Measurements from ENCODE around the gene GRM3. TPM values are rescaled to one million over a fixed set of nuclear protein-coding genes. Genes with fewer than 3 reads are reported as not detected.

GRM3 gene
- total and polyA plus RNA-seq, 2 of the 8 experiments (the other 6 are each of a cell fraction or from before 2014, with no cell fraction given), result 3.1 to 4.2 TPM

GRCh38 chr7:86826948-86827347, 183.2 kb downstream of the GRM3 start:
- Histone ChIP-seq H2AK5ac (ENCODE audit: low read depth, low read length) (no peak overlapping the region), H3K23ac (ENCODE audit: insufficient read length) (no peak overlapping the region), H2BK20ac (ENCODE audit: low read length) (no peak overlapping the region), H3K9ac (replicated peaks in 1 of 4; ENCODE audit: extremely low read depth in 1 of 4, low read depth in 3 of 4, low read length in 3 of 4) (no peak overlapping the region), H4K5ac (ENCODE audit: insufficient read length, low read depth, low read length) (no peak overlapping the region), H2BK120ac (replicated peaks; ENCODE audit: low read depth, low read length) (no peak overlapping the region), H3K4ac (replicated peaks; ENCODE audit: insufficient read length, low read depth, low read length) (no peak overlapping the region), H3K27me3 (replicated peaks in 1 of 4; ENCODE audit: control insufficient read depth in 3 of 4, extremely low read depth in 1 of 4, insufficient read depth in 3 of 4, low read length in 3 of 4) (no peaks in the 10 kb centered on the region), H3K79me1 (ENCODE audit: low read depth, low read length) (no peaks in the 10 kb centered on the region), H3K23me2 (ENCODE audit: low read depth, low read length) (no peaks in the 10 kb centered on the region), H4K91ac (replicated peaks; ENCODE audit: insufficient read length, low read length) (no peak overlapping the region), H4K20me1 (replicated peaks in 1 of 2; ENCODE audit: control insufficient read depth in 1 of 2, insufficient read depth in 2 of 2, low read length in 2 of 2) (no peaks in the 10 kb centered on the region), H3K4me2 (ENCODE audit: insufficient read depth in 1 of 2, low read depth in 2 of 2, low read length in 2 of 2) (no peak overlapping the region), H3K4me1 (replicated peaks in 1 of 4; ENCODE audit: control insufficient read depth in 3 of 4, insufficient read depth in 4 of 4, low read length in 3 of 4) (peaks cover 0 to 4% (median 0%) of the 10 kb centered on the region in 4 experiments; a peak in 2 of 7 replicates), H4K8ac (ENCODE audit: extremely low read depth, insufficient read depth, low read length) (no peak overlapping the region), H3K18ac (ENCODE audit: extremely low read depth, low read length) (no peak overlapping the region), H3K27ac (ENCODE audit: low read depth, low read length) (no peak overlapping the region), H2BK12ac (ENCODE audit: low read depth, low read length) (no peak overlapping the region), H2BK5ac (ENCODE audit: low read depth, low read length) (no peak overlapping the region), H3K79me2 (ENCODE audit: control insufficient read depth in 1 of 2, insufficient read depth in 2 of 2, low read length in 2 of 2) (no peaks in the 10 kb centered on the region), H2AFZ (ENCODE audit: low read length) (no peak overlapping the region), H3K36me3 (ENCODE audit: control insufficient read depth in 2 of 4, insufficient read depth in 4 of 4, low read length in 3 of 4) (no peaks in the 10 kb centered on the region), H3K56ac (replicated peaks; ENCODE audit: insufficient read length, low read depth, low read length) (no peak overlapping the region), H2BK15ac (ENCODE audit: low read length) (no peak overlapping the region), H3K9me3 (ENCODE audit: insufficient read depth in 2 of 2, low read depth in 1 of 2, low read length in 1 of 2) (no peaks in the 10 kb centered on the region), H3K4me3 (ENCODE audit: extremely low read depth in 1 of 4, insufficient read depth in 2 of 4, low read depth in 3 of 4, low read length in 4 of 4) (no peak overlapping the region), H3K14ac (ENCODE audit: insufficient read length) (no peak overlapping the region)
- FAIRE-seq (no peak), DNase-seq (ENCODE audit: low read depth in 1 of 2, low spot score in 2 of 2) (no peak)
- 100% methylated on average over 1 of the region's 1 CpG; no CpG with 5 or more reads in 1 of the 2 experiments for WGBS, 2 experiments (ENCODE audit: extremely low coverage in 1 of 2, insufficient coverage in 1 of 2, insufficient read length in 1 of 2, insufficient replicate concordance in 2 of 2, low coverage in 1 of 2, low lambda C conversion rate in 2 of 2, missing lambda C conversion rate in 1 of 2)
- ChIA-PET POLR2A (ENCODE audit: partially characterized antibody) (no interaction called here), CTCF (ENCODE audit: partially characterized antibody) (interaction anchor here (0.6 to 2.7 kb wide), 3 partner anchors 16 to 866 kb away, joined by 3 to 6 read pairs (median 4); no protein-coding TSS in a partner anchor)
- no peak for TF ChIP-seq KDM4A (IDR thresholded peaks at IDR 0.05; ENCODE audit: low read depth, low read length, severe bottlenecking)

All from H1 (cell line).